ENCODE measurements around the gene WDFY3. TPM values are rescaled to one million over a fixed set of nuclear protein-coding genes. Genes with fewer than 3 reads are reported as not detected.
"Not testable (repeated sequence)": the region's sequence is repeated elsewhere in the genome, so short reads cannot be mapped to it uniquely, and the experiment has no call there.

The WDFY3 gene
- total and polyA plus RNA-seq, 2 experiments from 2014 or later = 8.0 to 89.0 TPM

DNA sequence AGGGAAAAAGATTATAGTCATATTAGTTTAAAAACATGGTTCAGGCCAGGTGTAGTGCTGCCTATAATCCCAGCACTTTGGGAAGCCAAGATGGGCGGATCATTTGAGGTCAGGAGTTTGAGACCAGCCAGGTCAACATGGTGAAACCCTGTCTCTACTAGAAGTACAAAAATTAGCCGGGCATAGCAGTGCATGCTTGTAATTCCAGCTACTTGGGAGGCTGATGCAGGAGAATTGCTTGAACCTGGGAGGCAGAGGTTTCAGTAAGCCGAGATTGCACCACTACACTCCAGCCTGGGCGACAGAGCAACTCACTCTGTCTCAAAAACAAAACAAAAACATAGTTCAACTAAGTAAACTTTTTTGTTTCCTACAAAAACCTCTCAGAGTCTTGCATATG is 283.8 kb downstream of the WDFY3 start:
- not testable (repeated sequence) for H3K4me3 ChIP-seq; ATAC-seq; H3K79me2 ChIP-seq (replicated peaks; ENCODE audit: insufficient read depth); H3K27ac Mint-ChIP-seq; H3K4me2 ChIP-seq; H3K4me3 Mint-ChIP-seq; H3F3A ChIP-seq (replicated peaks; ENCODE audit: low read depth); H3K4me1 ChIP-seq (ENCODE audit: insufficient read depth); H3K9me3 Mint-ChIP-seq; DNase-seq (ENCODE audit: low spot score); H2AFZ ChIP-seq; H3K9me2 ChIP-seq (ENCODE audit: insufficient read depth); H4K20me1 ChIP-seq (replicated peaks; ENCODE audit: insufficient read depth); H3K27me3 Mint-ChIP-seq (ENCODE audit: insufficient read depth, low read depth, poor library complexity); H3K27me3 ChIP-seq (ENCODE audit: insufficient read depth)
- Mint-ChIP-seq H3K4me1 (peaks cover 14% of the 10 kb centered on the region), H3K36me3 (ENCODE audit: low read depth) (peaks cover 62% of the 10 kb centered on the region)
- Histone ChIP-seq H3K27ac (ENCODE audit: low read depth) (0 out of 2 replicates have a peak overlapping the region, but pooled peaks have one; percentile 19), H3K36me3 (ENCODE audit: insufficient read depth) (peaks cover 18% of the 10 kb centered on the region)

DNA sequence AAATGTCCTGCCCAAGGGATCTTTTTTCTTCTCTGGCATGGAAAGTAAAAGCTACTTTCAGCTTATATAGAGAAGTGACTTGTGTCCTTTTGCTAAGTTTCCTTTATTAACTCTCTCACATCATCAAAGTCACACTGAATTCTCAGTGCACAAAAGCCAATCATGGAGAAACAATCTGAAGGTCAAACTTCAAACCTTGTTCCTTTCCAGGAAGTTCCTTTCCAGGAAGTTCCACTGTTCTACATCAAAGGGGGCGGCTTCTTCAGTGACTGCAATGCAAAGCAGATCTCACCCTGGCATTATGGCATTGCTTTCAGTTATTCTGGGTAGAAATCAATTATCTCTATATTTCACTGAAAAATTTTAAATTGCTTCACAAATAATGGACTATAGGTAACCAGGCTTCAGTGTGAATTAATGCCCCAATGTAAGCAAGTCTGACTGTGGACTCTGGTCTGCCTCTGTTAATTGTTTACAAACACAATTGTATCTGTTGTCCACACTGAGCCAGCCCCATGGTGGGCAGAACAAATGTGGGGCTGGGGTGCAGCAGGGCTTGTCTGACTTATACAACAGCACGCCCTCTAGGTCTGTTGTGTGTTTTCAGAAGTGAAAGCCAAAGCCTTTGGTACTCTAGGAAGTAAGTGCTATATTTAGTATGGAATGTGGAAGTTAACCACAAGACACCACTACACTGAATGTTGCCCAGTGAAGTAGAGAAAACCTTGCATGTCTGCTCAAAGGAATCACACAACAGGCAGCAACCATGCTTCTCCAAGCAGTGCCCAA is 284.8 kb downstream of the WDFY3 start:
- Mint-ChIP-seq H3K27ac (no peak overlapping the region), H3K9me3 (no peaks in the 10 kb centered on the region), H3K27me3 (ENCODE audit: insufficient read depth, low read depth, poor library complexity) (no peaks in the 10 kb centered on the region), H3K4me1 (peaks cover 14% of the 10 kb centered on the region), H3K36me3 (ENCODE audit: low read depth) (peaks cover 67% of the 10 kb centered on the region), H3K4me3 (no peak overlapping the region)
- no peak for TF ChIP-seq ZNF331 (CRISPR knock-in tag; IDR thresholded peaks at IDR 0.05; ENCODE audit: low read depth)
- TF ChIP-seq, protein P1, sequence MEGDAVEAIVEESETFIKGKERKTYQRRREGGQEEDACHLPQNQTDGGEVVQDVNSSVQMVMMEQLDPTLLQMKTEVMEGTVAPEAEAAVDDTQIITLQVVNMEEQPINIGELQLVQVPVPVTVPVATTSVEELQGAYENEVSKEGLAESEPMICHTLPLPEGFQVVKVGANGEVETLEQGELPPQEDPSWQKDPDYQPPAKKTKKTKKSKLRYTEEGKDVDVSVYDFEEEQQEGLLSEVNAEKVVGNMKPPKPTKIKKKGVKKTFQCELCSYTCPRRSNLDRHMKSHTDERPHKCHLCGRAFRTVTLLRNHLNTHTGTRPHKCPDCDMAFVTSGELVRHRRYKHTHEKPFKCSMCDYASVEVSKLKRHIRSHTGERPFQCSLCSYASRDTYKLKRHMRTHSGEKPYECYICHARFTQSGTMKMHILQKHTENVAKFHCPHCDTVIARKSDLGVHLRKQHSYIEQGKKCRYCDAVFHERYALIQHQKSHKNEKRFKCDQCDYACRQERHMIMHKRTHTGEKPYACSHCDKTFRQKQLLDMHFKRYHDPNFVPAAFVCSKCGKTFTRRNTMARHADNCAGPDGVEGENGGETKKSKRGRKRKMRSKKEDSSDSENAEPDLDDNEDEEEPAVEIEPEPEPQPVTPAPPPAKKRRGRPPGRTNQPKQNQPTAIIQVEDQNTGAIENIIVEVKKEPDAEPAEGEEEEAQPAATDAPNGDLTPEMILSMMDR (conservative IDR thresholded peaks at IDR 0.05; ENCODE audit: low read depth in 2 of 2) = peak in 1 of 2 experiments; percentile 17; a peak in 1 of 4 replicates
- no peak for DNase-seq (ENCODE audit: low spot score)
- H3K27me3 ChIP-seq (ENCODE audit: insufficient read depth) = no peaks in the 10 kb centered on the region
- no peaks in the 10 kb centered on the region for H3F3A ChIP-seq (replicated peaks; ENCODE audit: low read depth)
- H3K36me3 ChIP-seq (ENCODE audit: insufficient read depth) = peaks cover 27% of the 10 kb centered on the region
- H3K27ac ChIP-seq (ENCODE audit: low read depth) = no peak overlapping the region
- H4K20me1 ChIP-seq (replicated peaks; ENCODE audit: insufficient read depth) = peaks cover 2% of the 10 kb centered on the region; the same call in 1 of the 2 replicates
- no peak overlapping the region for H2AFZ ChIP-seq
- H3K9me2 ChIP-seq (ENCODE audit: insufficient read depth) = no peaks in the 10 kb centered on the region
- peak; percentile 50 for ATAC-seq
- H3K4me3 ChIP-seq = no peak overlapping the region
- H3K79me2 ChIP-seq (replicated peaks; ENCODE audit: insufficient read depth) = no peaks in the 10 kb centered on the region
- H3K4me1 ChIP-seq (ENCODE audit: insufficient read depth) = no peaks in the 10 kb centered on the region; the same call in 1 of the 2 replicates
- H3K4me2 ChIP-seq = no peak overlapping the region

DNA sequence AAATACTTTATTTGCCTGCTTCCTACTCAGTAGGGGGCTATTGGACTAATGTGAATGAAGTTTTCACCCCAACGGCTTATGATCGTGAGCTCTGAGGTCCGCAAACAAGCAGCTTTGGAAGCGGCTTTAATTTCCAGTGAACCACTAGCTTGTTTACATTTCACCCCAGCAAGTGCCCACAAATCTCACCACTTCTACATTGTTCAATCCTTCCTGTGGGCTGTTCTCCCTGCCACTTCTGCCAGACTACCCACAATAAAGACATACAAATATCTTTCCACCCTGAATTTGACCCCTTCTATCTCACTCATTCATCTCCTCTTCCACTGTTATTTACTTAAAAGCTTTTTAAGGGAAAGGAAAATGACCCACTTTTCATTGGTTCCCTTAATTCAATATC is 285.5 kb downstream of the WDFY3 start:
- H3K4me1 Mint-ChIP-seq = peaks cover 14% of the 10 kb centered on the region
- DNase-seq (ENCODE audit: low spot score) (no peak), ATAC-seq (no peak)
- H3K27ac Mint-ChIP-seq = no peak overlapping the region
- H4K20me1 ChIP-seq (replicated peaks; ENCODE audit: insufficient read depth) = no peaks in the 10 kb centered on the region; the same call in 1 of the 2 replicates
- TF ChIP-seq EZH2phosphoT487 (IDR thresholded peaks at IDR 0.05; ENCODE audit: unreplicated experiment) (no peak), STAT1 (IDR thresholded peaks at IDR 0.05; ENCODE audit: unreplicated experiment) (no peak)
- TF ChIP-seq, protein P2, sequence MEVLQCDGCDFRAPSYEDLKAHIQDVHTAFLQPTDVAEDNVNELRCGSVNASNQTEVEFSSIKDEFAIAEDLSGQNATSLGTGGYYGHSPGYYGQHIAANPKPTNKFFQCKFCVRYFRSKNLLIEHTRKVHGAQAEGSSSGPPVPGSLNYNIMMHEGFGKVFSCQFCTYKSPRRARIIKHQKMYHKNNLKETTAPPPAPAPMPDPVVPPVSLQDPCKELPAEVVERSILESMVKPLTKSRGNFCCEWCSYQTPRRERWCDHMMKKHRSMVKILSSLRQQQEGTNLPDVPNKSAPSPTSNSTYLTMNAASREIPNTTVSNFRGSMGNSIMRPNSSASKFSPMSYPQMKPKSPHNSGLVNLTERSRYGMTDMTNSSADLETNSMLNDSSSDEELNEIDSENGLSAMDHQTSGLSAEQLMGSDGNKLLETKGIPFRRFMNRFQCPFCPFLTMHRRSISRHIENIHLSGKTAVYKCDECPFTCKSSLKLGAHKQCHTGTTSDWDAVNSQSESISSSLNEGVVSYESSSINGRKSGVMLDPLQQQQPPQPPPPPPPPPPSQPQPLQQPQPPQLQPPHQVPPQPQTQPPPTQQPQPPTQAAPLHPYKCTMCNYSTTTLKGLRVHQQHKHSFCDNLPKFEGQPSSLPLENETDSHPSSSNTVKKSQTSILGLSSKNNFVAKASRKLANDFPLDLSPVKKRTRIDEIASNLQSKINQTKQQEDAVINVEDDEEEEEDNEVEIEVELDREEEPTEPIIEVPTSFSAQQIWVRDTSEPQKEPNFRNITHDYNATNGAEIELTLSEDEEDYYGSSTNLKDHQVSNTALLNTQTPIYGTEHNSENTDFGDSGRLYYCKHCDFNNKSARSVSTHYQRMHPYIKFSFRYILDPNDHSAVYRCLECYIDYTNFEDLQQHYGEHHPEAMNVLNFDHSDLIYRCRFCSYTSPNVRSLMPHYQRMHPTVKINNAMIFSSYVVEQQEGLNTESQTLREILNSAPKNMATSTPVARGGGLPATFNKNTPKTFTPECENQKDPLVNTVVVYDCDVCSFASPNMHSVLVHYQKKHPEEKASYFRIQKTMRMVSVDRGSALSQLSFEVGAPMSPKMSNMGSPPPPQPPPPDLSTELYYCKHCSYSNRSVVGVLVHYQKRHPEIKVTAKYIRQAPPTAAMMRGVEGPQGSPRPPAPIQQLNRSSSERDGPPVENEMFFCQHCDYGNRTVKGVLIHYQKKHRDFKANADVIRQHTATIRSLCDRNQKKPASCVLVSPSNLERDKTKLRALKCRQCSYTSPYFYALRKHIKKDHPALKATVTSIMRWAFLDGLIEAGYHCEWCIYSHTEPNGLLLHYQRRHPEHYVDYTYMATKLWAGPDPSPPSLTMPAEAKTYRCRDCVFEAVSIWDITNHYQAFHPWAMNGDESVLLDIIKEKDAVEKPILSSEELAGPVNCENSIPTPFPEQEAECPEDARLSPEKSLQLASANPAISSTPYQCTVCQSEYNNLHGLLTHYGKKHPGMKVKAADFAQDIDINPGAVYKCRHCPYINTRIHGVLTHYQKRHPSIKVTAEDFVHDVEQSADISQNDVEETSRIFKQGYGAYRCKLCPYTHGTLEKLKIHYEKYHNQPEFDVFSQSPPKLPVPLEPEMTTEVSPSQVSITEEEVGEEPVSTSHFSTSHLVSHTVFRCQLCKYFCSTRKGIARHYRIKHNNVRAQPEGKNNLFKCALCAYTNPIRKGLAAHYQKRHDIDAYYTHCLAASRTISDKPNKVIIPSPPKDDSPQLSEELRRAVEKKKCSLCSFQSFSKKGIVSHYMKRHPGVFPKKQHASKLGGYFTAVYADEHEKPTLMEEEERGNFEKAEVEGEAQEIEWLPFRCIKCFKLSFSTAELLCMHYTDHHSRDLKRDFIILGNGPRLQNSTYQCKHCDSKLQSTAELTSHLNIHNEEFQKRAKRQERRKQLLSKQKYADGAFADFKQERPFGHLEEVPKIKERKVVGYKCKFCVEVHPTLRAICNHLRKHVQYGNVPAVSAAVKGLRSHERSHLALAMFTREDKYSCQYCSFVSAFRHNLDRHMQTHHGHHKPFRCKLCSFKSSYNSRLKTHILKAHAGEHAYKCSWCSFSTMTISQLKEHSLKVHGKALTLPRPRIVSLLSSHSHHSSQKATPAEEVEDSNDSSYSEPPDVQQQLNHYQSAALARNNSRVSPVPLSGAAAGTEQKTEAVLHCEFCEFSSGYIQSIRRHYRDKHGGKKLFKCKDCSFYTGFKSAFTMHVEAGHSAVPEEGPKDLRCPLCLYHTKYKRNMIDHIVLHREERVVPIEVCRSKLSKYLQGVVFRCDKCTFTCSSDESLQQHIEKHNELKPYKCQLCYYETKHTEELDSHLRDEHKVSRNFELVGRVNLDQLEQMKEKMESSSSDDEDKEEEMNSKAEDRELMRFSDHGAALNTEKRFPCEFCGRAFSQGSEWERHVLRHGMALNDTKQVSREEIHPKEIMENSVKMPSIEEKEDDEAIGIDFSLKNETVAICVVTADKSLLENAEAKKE (CRISPR knock-in tag; IDR thresholded peaks at IDR 0.05) = no peak
- no peaks in the 10 kb centered on the region for H3F3A ChIP-seq (replicated peaks; ENCODE audit: low read depth)
- no peaks in the 10 kb centered on the region; the same call in 1 of the 2 replicates for H3K4me1 ChIP-seq (ENCODE audit: insufficient read depth)
- no peaks in the 10 kb centered on the region for H3K9me3 Mint-ChIP-seq
- H3K27me3 ChIP-seq (ENCODE audit: insufficient read depth) = no peaks in the 10 kb centered on the region
- H3K27me3 Mint-ChIP-seq (ENCODE audit: insufficient read depth, low read depth, poor library complexity) = no peaks in the 10 kb centered on the region
- no peaks in the 10 kb centered on the region for H3K79me2 ChIP-seq (replicated peaks; ENCODE audit: insufficient read depth)
- no peak overlapping the region for H3K4me2 ChIP-seq
- H3K36me3 ChIP-seq (ENCODE audit: insufficient read depth) = peaks cover 33% of the 10 kb centered on the region
- H3K9me2 ChIP-seq (ENCODE audit: insufficient read depth) = no peaks in the 10 kb centered on the region
- H3K27ac ChIP-seq (ENCODE audit: low read depth) = peak overlapping the region; percentile 39; the same call in 1 of the 2 replicates
- no peak overlapping the region for H3K4me3 Mint-ChIP-seq
- no peak overlapping the region for H3K4me3 ChIP-seq
- H3K36me3 Mint-ChIP-seq (ENCODE audit: low read depth) = peaks cover 67% of the 10 kb centered on the region
- H2AFZ ChIP-seq = no peak overlapping the region
